ENCODE results near the gene ABCA9. TPM values are rescaled to one million over a fixed set of nuclear protein-coding genes. Genes with fewer than 3 reads are reported as not detected.

The ABCA9 gene
- polyA plus RNA-seq, 1 donor (not counting 4 experiments of a cell fraction or from before 2014, with no cell fraction given), result 0.17 TPM

DNA sequence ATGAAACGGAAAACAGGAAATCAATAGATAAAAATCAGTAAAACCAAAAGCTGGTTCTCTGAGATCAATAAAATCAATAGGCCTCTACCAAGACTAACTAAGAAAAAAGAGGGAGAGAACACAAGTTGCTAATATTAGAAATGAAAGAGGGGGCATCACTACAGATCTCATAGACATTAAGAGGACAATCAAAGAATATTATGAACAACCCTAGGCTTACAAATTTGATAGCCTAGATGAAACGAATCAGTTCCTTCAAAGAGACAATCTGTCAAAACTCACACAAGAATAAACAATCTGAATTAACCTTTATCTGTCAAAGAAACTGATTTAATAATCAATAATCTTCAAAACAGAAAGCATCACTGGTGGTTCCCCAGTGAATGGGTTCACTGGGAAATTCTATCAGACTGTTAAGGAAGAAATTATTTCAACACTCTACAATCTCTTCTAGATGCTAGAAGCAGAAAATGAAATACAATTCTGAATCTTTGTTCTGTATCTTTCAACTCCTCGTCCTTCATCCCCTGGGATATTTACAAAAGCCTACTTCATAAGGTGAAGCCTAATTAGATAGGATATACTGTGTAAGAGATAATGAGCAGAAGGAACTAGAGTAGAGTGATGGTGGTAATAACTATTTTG is 4.4 kb downstream of the ABCA9 start:
- H3K9me3 ChIP-seq (ENCODE audit: control insufficient read depth, low read depth, low read length), result no peaks in the 10 kb centered on the region
- dilution Hi-C loops (cut with MboI; ENCODE audit: extremely low pct_ligation_motif_present, low sequenced_read_pairs), result no loop called here
- H4K20me1 ChIP-seq (ENCODE audit: control insufficient read depth, extremely low read depth, insufficient read depth, low read length), result no peaks in the 10 kb centered on the region
- H3K4me3 ChIP-seq (ENCODE audit: control insufficient read depth in 2 of 3, extremely low read depth in 1 of 3, insufficient read depth in 2 of 3, low read depth in 1 of 3, low read length in 3 of 3), result no peak overlapping the region
- FAIRE-seq (no peak), DNase-seq (ENCODE audit: low read depth, low spot score) (no peak)
- H3K36me3 ChIP-seq (ENCODE audit: control insufficient read depth in 2 of 2, extremely low read depth in 1 of 2, insufficient read depth in 2 of 2, low read length in 2 of 2), result no peaks in the 10 kb centered on the region
- no peak overlapping the region for H3K9ac ChIP-seq (ENCODE audit: control insufficient read depth, extremely low read depth, insufficient read depth, low read length)
- H2AFZ ChIP-seq (ENCODE audit: control insufficient read depth, low read length), result no peak overlapping the region
- no peak overlapping the region for H3K27ac ChIP-seq (ENCODE audit: control insufficient read depth, insufficient read depth, low read length)
- H3K27me3 ChIP-seq (ENCODE audit: control insufficient read depth, extremely low read depth, insufficient read depth, low read length), result no peaks in the 10 kb centered on the region
- no peak overlapping the region for H3K4me2 ChIP-seq (ENCODE audit: control insufficient read depth, extremely low read depth, insufficient read depth, low read depth, low read length)
- no peaks in the 10 kb centered on the region for H3K9me1 ChIP-seq (ENCODE audit: control insufficient read depth, extremely low read depth, insufficient read depth, low read length)
- H3K4me1 ChIP-seq (ENCODE audit: control insufficient read depth, extremely low read depth, insufficient read depth, low read length), result no peaks in the 10 kb centered on the region
- TF ChIP-seq EZH2 (IDR thresholded peaks at IDR 0.05; ENCODE audit: low read length), result no peak
- TF ChIP-seq, protein P1, sequence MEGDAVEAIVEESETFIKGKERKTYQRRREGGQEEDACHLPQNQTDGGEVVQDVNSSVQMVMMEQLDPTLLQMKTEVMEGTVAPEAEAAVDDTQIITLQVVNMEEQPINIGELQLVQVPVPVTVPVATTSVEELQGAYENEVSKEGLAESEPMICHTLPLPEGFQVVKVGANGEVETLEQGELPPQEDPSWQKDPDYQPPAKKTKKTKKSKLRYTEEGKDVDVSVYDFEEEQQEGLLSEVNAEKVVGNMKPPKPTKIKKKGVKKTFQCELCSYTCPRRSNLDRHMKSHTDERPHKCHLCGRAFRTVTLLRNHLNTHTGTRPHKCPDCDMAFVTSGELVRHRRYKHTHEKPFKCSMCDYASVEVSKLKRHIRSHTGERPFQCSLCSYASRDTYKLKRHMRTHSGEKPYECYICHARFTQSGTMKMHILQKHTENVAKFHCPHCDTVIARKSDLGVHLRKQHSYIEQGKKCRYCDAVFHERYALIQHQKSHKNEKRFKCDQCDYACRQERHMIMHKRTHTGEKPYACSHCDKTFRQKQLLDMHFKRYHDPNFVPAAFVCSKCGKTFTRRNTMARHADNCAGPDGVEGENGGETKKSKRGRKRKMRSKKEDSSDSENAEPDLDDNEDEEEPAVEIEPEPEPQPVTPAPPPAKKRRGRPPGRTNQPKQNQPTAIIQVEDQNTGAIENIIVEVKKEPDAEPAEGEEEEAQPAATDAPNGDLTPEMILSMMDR (optimal IDR thresholded peaks at IDR 0.05 in 1 of 3, IDR thresholded peaks at IDR 0.05 in 1 of 3, conservative IDR thresholded peaks at IDR 0.05 in 1 of 3; ENCODE audit: extremely low read depth in 1 of 3, insufficient read depth in 2 of 3, low read length in 3 of 3), result no peak
- no peaks in the 10 kb centered on the region for H3K79me2 ChIP-seq (ENCODE audit: control insufficient read depth, insufficient read depth, low read length)

DNA sequence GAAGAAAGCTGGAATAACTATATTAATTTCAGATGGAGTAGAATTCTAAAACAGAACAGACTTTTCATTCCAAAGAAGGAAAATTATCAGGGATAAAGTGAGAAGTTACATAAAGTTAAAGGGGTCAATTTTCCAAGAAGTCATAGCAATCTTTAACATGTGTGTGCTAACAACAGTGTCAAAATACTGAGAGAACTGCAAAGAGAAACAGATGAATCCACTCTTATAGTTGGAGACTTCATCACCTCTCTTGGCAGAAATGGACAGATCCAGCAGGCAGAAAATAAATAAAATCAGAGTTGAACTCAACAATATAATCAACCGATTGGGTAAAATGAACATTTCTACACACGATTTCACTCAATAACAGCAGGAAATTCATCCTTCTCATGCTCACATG is 5.4 kb downstream of the ABCA9 start:
- no peaks in the 10 kb centered on the region for H3K27me3 ChIP-seq (ENCODE audit: control insufficient read depth, extremely low read depth, insufficient read depth, low read length)
- H3K27ac ChIP-seq (ENCODE audit: control insufficient read depth, insufficient read depth, low read length), result no peak overlapping the region
- no peaks in the 10 kb centered on the region for H3K9me1 ChIP-seq (ENCODE audit: control insufficient read depth, extremely low read depth, insufficient read depth, low read length)
- no peak overlapping the region for H3K4me3 ChIP-seq (ENCODE audit: control insufficient read depth in 2 of 3, extremely low read depth in 1 of 3, insufficient read depth in 2 of 3, low read depth in 1 of 3, low read length in 3 of 3)
- no peaks in the 10 kb centered on the region for H3K4me1 ChIP-seq (ENCODE audit: control insufficient read depth, extremely low read depth, insufficient read depth, low read length)
- no peak overlapping the region for H2AFZ ChIP-seq (ENCODE audit: control insufficient read depth, low read length)
- no peaks in the 10 kb centered on the region for H4K20me1 ChIP-seq (ENCODE audit: control insufficient read depth, extremely low read depth, insufficient read depth, low read length)
- FAIRE-seq, result no peak
- H3K9ac ChIP-seq (ENCODE audit: control insufficient read depth, extremely low read depth, insufficient read depth, low read length), result no peak overlapping the region
- dilution Hi-C loops (cut with MboI; ENCODE audit: extremely low pct_ligation_motif_present, low sequenced_read_pairs), result no loop called here
- no peaks in the 10 kb centered on the region for H3K36me3 ChIP-seq (ENCODE audit: control insufficient read depth in 2 of 2, extremely low read depth in 1 of 2, insufficient read depth in 2 of 2, low read length in 2 of 2)
- no peak for TF ChIP-seq EZH2 (IDR thresholded peaks at IDR 0.05; ENCODE audit: low read length)
- TF ChIP-seq, protein P1 (optimal IDR thresholded peaks at IDR 0.05 in 1 of 3, IDR thresholded peaks at IDR 0.05 in 1 of 3, conservative IDR thresholded peaks at IDR 0.05 in 1 of 3; ENCODE audit: extremely low read depth in 1 of 3, insufficient read depth in 2 of 3, low read length in 3 of 3), result no peak
- H3K79me2 ChIP-seq (ENCODE audit: control insufficient read depth, insufficient read depth, low read length), result no peaks in the 10 kb centered on the region
- no peaks in the 10 kb centered on the region for H3K9me3 ChIP-seq (ENCODE audit: control insufficient read depth, low read depth, low read length)
- no peak for DNase-seq (ENCODE audit: low read depth, low spot score)
- H3K4me2 ChIP-seq (ENCODE audit: control insufficient read depth, extremely low read depth, insufficient read depth, low read depth, low read length), result no peak overlapping the region

Measured in keratinocyte (primary cell).